SK-N-SH (cell line): ENCODE results near the gene FANCI.

Experiments used
- CTCF ChIP-seq: fragments of 200-600 bp; sonication (generic); IDR thresholded peaks from 2 replicates; pipeline ENCODE4 v1.6.1; 2017; ENCODE audit warnings: antibody characterized with exemption, mild to moderate bottlenecking, moderate library complexity
- PBX3 ChIP-seq: IDR thresholded peaks from 2 replicates; pipeline ENCODE4; 2012
- RAD21 ChIP-seq: IDR thresholded peaks from 2 replicates; pipeline ENCODE4 v1.6.1; 2012; ENCODE audit warnings: mild to moderate bottlenecking, low read length
- RFX5 ChIP-seq: IDR thresholded peaks from 2 replicates; pipeline ENCODE4 v1.6.1; 2012; ENCODE audit warnings: mild to moderate bottlenecking, improper control_type of control experiment, low read length

GRCh38 chr15:89227425-89227824, 16.4 kb upstream of the FANCI start:
- TF ChIP-seq RFX5 (no peak), RAD21 (no peak), CTCF (no peak), PBX3 (no peak)
